GM19099 (cell line): ENCODE measurements around the gene PRSS53.

Experiments used
- POLR2A ChIP-seq: IDR thresholded peaks from 3 replicates; pipeline ENCODE4 v1.6.1; 2011; ENCODE audit warnings: low read depth; ENCODE audit not compliant: insufficient read length; ENCODE audit errors: extremely low read depth

PRSS53 gene

DNA sequence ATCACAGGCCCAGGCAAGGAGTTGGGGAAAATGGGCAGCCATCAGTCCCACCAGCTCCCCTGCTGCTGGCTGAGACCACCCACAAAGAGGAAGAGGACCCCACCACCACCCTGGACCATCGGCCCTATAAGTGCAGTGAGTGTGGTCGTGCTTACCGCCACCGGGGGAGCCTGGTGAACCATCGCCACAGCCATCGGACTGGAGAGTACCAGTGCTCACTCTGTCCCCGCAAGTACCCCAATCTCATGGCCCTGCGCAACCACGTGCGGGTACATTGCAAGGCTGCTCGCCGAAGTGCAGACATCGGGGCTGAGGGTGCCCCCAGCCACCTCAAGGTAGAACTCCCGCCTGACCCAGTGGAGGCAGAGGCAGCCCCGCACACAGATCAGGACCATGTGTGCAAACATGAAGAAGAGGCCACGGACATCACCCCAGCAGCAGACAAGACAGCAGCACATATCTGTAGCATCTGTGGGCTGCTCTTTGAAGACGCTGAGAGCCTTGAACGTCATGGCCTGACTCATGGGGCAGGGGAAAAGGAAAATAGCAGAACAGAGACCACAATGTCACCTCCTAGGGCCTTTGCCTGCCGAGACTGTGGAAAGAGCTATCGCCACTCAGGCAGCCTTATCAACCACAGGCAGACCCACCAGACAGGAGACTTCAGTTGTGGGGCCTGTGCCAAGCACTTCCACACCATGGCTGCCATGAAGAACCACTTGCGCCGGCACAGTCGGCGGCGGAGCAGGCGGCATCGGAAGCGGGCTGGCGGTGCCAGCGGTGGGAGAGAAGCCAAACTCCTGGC lies 10.9 kb downstream of the PRSS53 start:
- no peak for TF ChIP-seq POLR2A

DNA sequence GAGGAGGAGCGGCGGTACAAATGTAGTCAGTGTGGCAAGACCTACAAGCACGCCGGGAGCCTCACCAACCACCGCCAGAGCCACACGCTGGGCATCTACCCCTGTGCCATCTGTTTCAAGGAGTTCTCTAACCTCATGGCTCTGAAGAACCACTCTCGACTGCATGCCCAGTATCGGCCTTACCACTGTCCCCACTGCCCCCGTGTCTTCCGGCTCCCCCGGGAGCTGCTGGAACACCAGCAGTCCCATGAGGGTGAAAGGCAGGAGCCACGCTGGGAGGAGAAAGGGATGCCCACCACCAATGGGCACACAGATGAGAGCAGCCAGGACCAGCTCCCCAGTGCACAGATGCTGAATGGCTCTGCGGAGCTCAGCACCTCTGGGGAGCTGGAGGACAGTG lies 11.7 kb downstream of the PRSS53 start:
- TF ChIP-seq POLR2A: no peak

DNA sequence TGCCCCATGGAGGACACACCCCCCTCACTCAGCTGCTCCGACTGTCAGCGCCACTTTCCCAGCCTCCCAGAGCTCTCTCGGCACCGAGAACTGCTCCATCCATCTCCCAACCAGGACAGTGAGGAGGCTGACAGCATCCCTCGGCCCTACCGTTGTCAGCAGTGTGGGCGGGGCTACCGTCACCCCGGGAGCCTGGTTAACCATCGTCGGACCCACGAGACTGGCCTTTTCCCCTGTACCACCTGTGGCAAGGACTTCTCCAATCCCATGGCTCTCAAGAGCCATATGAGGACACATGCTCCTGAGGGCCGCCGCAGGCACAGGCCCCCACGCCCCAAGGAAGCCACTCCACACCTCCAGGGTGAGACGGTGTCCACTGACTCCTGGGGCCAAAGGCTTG lies 12.4 kb downstream of the PRSS53 start:
- no peak for TF ChIP-seq POLR2A

DNA sequence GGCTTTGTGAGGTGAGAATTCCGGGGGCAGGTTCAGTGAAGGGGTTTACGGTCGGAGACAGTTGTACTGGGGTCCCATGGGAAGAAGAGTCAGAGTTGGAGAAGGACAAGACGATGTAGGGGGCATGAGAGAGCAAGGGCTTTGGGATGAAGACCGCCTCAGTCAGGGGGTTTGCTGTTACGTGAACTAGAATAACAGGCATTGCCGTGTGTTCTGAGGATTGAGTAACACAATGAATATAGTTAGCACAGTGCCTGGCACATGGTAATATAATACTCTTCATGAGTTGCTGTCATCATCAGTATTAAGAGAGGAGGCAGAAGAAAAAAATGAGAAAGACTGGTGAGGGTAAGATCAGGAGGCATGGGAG lies 13.9 kb downstream of the PRSS53 start:
- TF ChIP-seq POLR2A: no peak

DNA sequence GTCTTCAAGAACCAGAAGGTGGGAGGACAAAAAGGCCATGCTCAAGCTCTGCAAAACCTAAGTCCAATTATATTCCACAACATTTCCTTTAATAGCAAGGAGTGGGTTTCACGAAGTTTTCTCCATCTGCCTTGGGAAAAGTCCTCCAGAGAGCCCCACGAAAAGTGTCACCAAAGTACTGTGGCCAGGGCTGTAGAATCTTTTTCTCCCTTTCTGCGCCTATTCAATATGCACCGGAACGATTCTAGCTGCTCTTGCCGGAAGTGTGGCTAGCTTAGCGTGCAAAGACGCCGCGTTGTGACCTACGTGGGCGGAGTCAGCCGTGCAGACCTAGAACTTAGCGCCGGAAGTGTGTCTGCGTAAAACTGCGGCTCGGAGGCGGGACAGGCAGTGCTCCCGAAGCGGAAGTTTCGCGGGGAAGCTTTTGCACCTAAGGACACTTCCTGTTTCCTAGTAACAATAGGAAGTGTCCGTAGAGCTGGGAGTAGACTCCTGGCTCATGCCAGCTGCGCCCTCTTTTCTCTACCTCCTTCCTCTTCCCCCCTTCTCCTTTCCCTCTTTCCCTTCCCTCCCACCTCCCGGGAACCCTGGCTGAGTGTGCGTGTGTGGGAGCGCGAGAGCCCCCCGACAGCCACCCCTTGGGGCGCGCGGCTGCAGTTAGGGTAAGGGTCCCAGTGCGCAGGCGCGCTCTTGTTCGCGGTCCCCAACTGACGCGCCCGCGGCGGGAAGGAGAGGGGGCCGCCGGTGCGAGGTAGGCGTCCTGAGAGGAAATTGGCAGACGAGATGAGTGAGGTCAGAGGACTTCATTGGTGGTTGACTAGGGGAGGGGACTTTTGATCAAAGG lies 14.6 kb downstream of the PRSS53 start, which contains the start of the genes ZNF646 and ZNF668:
Gene ZNF646 (plus strand): TSS at position 453 of the 844 bp plus-strand sequence. CDS start 1,903 bp downstream, outside the sequence.
Gene ZNF668 (minus strand): TSS at position 271 of the 844 bp plus-strand sequence. CDS start 9,781 bp downstream, outside the sequence.
- TF ChIP-seq POLR2A: peak; percentile 94

DNA sequence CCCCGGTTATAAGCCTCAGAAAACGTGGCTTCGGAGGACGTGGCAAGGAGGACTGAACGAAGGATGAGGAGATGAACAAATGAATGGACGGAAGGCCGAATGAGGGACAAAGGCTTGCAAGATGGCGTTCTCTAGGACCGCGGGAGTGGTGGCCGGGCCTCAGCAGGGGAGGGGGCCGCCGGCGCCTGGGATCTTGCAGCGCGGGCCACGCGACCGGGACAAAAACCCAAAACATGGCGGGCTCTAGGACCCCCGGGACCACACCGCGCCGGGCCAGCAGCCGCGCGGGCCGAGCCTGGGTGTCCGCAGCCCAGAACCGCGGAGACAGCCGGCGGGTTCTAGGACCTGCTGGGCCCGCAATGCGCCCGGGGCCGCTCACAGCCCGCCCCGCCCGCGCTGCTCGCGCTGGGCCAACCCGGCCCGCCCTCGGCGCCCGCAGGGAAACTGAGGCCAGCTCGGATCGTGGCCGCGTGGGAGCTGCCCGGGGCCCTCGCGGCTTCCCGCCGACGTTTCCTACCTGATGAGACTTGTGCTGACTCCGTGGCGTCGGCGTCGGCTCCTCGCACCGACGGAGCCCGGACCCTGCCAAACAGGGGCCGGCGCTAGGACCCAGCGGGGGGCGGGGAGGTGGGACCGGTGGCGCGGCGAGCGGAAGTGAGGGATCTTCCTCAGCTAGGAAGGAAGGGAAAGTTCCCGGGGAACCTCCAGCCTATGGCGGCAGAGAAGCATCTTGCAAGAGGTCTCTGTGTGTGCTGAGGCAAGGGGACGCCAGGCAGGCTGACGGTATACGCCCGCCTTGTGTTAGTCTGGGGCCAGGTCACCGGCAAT lies 15.4 kb downstream of the PRSS53 start:
- TF ChIP-seq POLR2A: no peak

DNA sequence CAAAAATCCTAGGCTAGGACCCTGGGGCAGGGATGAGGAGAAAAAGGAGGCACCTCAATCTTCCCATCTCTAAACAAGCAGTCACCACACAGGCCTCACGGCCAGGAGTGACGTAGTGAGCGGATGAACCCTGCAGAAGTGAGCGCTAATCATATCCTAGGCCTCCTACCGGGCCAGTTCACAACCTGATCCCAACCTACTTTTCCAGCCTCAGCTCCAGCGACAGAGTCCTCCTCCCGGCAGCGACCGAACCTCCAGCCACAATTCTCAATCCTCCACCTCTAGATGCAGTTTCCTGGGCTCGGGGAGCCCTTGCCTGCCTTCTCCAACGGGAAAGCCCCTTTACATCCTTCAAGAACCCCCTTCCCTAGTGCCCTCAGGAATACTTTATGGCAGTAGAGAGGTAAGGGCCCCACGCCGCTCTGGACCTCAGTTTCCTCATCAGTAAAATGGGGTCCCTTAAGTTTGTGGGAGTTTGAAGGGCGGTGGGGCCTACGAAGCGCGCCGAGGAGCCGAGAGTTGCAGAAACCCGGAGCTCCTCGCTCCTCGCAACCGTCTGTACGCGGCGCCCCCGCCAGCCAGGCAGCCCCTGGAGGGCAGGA lies 16.1 kb downstream of the PRSS53 start:
- peak; percentile 24 for TF ChIP-seq POLR2A

DNA sequence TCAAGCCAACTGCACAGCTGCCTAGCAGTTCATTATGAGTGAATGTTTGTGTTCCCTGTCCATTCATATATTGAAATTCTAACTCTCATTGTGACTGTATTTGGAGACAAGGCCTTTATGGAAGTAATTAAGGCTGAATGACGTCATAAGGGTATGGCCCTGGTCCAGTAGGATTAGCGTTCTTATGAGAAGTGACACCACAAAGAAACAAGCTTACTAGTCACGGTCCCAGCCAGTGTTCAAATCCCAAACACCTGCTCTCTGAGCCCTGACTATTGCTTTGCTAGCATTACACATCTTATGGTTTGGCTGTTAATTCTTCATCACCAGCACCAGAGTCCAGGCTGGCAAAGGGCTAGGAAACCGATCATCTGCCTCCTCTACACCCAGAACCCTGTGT lies 16.9 kb downstream of the PRSS53 start:
- TF ChIP-seq POLR2A: no peak

DNA sequence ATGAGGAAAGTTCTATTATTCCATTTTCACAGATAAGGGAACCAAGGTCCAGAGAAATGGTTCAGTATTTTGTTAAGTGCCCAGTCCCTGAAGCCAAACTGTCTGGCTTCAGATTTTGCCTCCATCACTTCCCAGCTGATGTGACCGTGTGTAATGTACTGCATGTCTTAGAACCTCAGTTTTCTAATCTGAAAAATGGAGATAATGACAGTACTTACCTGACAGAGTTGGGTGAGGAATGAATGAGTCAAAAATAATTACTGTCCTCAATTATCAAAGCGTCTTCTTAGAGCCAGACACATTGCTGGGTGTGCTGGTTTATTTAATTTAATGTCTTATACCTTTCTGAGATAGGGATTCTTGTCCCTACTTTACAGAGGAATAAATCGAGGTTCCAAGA lies 21.4 kb downstream of the PRSS53 start:
- no peak for TF ChIP-seq POLR2A

DNA sequence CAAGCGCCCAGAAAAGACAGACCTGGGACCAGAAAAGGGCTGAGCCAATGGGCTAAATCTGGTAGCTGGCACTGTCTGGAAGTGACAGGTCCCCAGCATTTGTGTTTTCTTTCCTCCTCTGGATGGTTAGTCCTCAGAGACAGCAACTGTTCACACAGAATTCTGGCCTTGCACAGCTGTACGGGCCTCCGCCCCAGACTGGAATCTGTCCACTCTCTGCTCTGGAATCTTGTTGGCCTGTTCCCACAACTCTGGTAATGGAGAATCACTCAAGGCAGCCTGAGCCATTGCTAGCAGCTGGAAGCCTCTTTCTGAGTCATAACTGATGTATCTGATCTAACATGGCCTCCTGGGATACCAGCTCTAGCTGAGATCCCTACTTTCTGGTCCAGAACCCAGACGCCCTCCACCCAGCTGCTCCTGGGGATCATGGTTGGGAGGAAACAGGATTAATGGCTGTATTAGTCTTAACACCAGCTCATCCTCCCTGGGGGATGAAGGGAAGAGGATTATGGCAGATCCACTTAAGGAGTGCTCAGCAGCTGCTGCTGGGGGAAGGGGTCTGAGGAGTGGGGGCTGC lies 23.8 kb downstream of the PRSS53 start:
- TF ChIP-seq POLR2A: no peak

DNA sequence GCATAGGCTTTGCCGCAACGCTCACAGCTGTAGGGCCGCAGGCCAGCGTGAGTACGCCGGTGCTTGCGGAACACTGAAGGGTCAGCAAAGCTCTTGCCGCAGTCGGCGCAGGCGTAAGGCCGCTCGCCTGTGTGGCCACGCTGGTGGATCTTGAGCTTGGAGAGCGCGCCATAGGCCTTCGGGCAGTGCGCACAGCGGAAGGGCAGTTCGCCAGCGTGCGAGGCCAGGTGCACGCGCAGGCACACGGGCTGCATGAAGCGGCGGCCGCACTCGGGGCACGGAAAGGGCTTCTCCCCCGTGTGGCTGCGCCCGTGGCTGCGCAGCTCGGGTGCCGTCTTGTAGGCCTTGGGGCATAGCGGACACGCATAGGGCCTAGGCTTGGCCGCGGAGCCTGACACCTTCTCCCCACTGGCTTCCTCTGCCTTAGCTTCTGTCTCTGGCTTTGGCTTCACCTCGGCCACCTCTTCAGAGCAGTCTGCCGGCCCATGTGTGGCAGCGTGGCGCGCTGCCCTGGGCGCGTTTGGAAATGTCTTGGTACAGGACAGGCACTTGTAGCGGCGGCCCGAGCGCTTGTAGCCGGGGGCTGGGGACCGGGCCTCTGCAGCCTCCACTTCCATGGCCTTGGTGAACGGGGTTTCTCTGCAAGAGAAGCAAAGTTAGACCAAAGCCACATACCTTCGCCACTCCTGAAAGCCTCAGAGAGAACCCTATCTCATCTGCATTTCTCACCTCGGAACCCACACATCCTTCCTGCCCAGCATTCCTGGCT lies 24.7 kb downstream of the PRSS53 start:
- TF ChIP-seq POLR2A: no peak

DNA sequence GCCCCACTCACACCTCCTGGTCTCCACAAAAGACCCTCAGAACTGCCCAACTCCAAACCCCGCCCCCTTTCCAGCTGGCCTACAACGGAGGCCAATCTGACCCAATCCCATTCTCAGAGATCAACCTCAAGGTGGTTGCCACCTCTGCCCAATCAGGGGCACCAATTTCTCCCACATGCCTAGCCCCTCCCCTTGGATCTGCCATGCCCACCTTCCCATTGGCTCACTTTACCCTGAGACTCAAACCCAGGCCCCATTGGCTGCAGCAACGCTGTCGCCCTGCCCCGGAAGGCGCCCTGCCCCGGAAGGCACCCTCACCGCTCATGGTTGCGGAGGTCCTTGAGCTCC lies 25.3 kb downstream of the PRSS53 start:
- no peak for TF ChIP-seq POLR2A

DNA sequence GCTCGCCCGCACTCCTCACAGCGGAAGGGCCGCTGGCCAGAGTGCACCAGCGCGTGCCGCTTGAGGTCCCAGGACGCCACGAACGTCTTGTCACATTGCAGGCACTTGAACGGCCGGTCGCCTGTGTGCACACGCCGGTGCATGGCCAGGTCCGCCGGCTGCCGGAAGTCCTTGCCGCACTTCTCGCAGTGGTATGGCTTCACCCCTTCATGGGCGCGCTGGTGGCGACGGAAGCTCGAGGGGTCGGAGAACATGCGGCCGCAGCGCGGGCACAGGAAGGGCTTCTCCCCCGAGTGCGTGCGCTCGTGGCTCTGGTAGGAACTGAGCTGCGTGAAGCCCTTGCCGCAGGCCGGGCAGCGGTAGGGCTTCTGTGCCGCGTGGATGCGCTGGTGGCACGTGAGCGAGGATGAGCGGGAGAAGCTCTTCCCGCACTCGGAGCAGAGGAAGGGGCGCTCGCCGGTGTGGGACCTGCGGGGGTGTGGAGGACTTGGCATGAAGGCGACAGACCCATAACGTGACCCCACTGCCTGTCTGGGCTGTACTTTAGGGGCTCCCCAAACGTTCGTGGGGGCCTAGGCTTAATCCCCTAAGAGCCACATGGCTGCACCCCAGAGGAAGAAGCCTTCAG lies 26.8 kb downstream of the PRSS53 start:
- TF ChIP-seq POLR2A: no peak

DNA sequence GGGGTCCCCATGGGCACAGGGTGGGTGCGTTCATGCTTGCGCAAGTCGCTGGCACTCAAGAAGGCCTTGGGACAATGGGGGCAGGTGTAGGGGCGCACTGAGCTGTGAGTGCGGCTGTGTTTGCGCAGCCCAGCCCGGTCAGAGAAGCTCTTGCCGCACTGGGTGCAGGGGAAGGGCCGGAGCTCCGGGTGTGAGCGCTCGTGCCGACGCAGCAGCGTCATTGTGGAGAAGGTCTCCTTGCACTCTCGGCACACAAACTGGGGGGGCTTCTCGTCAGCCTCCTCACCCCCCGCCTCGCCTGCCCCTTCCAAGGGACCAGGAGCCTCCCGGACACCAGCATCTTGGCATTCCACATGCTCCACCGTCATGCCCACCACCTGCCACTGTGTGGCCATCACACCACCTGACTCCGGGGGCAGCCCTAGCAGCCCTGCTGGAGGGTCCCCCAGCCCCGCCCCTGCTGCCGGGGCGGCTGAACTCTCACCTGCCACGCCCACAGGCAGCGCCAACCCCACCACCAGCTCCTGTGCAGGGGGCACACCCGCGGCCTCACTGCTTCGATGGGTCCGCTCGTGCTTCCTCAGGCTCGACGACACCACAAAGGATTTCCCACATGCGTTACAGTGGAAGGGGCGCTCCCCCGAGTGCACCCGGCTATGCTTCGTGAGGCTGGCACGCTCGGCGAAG lies 27.5 kb downstream of the PRSS53 start:
- no peak for TF ChIP-seq POLR2A
